HG03045 (cell line): Measurements from ENCODE around the gene NR1I3.
"Not testable (repeated sequence)": the region's sequence is repeated elsewhere in the genome, so short reads cannot be mapped to it uniquely, and the experiment has no call there.

Experiments used
- ATAC-seq: cut with Tn5 transposase; IDR thresholded peaks from one replicate; pipeline ENCODE4 v1.9.1; 2021; ENCODE audit warnings: mild to moderate bottlenecking, moderate library complexity; ENCODE audit not compliant: unreplicated experiment

The NR1I3 gene, protein sequence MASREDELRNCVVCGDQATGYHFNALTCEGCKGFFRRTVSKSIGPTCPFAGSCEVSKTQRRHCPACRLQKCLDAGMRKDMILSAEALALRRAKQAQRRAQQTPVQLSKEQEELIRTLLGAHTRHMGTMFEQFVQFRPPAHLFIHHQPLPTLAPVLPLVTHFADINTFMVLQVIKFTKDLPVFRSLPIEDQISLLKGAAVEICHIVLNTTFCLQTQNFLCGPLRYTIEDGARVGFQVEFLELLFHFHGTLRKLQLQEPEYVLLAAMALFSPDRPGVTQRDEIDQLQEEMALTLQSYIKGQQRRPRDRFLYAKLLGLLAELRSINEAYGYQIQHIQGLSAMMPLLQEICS

DNA sequence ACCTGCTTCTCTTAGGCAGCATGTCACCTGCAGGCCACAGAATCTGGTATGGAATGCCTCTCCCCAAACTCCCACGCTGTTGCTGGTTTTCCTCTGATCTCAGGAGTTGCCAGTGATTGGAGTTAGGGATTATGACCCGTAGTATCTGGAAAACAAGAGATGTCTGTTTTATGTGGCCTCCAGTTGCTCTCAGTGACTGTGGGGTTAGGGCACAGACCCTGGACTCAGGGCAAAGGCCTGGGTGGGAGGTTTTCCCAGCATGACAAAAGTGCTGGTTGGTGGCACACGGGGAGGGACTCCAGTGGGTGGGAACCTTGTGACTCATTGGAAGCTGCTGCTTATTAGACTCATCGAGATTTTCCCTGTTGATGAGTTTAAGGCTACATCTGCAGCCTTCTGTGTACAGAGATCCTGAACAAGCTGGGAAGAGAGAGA is at the start of gene NR1I3:
TSS of gene NR1I3 (minus strand) at position 165 of the 435 bp plus-strand sequence. CDS start 1,638 bp downstream, outside the sequence.
- ATAC-seq = no peak

DNA sequence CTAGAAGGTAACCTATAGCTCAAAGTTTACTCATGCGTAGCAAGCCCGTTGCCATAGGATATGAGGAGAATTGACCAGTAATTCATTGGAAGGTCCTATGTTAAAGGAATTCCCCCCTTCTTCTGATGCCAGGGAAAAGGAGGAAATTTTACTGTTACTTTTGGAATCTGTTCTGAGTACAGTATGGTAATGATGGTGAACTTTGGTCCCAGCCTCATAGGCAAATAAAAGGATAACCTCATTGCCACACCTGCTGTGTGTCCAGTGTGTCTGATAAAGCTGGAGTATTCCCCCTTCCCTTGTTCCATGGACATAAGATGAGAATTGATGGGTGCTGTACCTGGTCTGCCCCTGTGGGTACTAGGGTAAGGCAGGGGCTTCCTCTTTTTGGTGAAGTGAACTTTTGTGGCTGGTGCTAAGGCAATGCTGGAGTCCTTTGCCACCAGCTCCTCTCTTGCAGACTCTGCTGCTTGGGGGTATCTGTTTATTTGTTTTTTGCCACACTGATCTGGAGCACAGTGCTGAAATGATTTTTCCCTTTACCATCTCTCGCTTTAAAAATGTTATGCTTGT is 49.6 kb upstream of the NR1I3 start:
- ATAC-seq = no peak

DNA sequence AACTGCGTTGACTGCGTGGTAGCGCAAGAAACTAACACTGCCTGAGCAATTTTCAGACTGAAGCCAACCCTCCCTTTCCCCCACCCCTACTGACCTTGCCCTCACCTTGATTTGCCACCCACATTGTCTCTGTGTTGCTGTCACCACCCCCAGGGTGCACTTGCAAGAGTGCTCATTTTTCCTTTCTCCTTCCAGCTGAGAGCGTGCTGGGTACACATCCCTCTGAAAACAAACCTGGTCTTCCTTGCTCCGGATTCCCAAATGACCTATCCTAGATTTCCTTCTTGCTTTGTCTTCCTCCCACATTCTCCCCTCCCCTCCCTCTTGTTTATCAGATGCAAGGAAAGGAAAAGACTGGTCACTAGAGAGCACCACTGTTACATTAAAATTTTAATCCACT is 47.5 kb upstream of the NR1I3 start:
- no peak for ATAC-seq

DNA sequence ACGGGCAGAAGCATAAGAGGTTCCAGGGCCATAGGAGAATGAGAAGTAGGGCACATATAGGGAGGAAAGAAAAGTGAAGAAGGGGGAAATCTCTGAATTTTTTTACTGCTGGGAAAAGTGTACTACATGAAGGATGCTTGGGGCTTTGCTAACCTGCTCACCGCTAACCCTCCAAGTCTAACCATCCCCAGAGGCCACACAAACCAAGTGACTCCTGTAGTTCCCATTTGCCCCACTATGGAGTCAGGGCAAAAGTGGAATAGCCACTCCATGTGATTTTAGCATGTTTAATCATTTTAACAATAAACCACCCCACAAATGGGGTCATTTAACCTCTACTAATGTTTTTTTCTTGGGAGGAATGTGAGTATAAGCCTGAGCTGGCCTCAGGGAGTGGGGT is 47.1 kb upstream of the NR1I3 start:
- ATAC-seq = no peak

DNA sequence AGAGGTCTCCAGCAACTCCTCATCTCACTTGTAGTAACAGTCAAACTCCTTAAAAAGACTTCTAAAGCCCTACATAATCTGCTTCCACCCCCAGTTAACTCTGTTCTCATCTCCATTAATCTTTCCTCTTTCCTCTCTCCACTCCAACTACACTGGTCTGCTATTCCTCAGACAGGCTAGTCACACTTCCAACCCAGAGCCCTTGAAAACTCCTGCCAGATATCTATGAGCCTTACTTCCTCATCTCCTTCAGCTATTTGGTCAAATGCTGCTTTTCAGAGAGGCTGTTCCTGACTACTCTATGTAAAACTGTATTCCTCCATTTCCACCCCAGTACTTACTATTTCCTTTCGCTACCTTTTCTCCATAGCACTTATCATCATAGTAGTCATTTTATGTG is 45.0 kb upstream of the NR1I3 start:
- ATAC-seq = no peak

DNA sequence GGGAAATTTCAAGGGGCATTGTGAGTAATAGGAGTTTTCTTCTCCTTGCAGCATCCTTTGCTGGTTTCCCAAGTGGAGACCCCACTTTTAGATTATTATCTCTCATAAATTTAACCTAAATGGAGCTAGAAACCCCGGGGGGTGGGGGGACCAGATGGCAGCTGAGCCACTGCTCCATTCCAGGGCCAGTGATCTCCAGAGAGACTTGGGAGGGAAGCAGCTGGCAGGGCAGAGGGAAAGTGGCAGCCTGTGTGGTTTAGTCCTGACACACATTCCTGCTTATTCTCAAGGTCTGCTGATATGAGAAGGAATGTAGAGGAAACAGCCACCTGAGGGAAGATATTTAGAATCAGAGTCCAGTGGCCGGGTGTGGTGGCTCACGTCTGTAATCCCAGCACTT is 36.9 kb upstream of the NR1I3 start:
- no peak for ATAC-seq

DNA sequence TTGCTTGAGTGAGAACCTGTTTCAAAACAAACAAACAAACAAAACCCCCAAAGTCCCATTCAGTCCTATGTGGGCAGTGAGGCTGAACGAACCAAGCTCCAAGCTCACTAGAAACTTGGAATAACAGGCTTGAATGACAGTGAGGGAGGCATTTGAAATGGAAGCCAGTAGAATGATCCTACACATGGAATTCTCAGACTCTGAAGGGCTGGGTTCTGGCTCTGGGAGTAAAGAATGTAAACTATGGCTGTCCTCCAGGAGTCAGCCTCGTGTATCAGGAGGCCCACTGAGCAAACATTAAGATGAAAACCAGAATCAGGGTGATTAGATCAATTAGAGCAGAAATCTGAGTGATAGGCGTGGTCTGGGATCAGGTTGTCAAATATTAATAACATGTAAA is 35.4 kb upstream of the NR1I3 start:
- no peak for ATAC-seq

DNA sequence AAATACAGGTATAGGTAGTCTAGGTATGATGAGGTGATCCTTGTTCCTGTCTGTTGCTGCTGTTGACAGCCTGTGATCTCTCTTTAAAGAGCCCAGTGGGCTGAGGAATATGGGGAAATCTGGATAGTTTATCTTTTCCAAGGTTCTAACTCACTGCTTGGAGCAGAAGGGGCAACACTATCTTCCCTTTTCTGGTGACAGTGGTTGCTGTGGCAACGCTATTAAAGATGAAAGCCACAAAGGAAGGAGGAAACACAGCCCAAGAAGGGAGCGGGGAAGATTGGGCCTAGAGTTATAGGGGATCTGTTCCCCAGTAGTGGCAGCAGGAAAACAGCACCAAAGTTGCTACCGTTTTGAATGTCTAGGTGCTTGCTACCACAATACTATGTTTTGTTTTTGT is 29.3 kb upstream of the NR1I3 start:
- ATAC-seq = no peak

DNA sequence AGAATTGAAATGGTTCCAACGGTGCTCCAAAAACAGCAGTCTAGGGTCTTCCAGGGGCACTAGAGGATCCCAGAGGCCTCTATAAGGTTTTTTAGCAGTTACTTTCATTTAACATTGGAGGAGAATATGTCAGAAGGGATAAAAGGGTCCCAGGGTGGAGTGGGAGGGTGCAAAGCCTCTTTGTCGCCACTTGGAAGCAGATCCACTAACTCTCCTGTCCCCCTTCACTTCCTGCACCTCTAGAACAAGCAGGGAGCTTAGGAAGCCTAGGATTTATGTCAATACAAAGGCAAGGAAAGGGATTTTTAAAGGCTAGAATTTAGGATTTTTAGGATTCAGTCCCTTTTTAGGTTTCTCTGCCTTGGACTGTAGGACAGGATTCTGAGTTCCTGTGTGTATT is 28.8 kb upstream of the NR1I3 start:
- ATAC-seq = no peak

DNA sequence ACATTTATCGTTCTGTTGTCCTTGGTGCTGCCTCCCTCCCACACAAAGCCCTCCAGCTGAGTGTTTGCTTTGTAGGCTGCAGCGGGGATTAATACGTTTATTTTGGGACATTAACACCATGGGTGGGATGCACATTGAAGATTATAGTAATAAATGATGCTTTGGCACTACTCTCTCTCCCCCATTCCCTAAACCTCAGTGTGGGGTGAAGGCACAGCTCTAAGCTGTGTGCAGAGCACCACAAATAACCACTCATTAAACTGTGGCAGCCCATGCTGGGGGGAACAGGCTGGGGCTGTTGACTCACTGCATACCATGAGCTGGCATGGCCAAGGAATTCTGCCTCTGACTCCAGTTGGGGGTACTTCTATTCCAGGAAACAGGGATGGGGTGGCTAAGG is 28.2 kb upstream of the NR1I3 start:
- no peak for ATAC-seq

DNA sequence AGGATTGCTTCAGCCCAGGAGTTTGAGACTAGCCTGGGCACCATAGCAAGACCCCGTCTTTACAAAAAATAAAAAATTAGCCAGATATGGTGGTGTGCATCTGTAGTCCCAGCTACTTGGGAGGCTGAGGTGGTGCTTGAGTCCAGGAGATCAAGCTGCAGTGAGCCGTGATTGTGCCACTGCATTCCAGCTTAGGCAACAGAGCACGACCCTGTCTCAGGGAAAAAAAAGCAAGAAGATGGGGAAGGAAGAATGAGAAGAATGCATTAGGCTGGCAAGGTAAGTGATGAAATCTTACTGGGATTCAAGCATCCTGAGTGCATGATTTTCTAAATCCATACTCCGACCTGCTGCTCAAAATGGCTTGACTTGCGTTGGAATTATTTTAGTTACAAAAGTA is 27.3 kb upstream of the NR1I3 start:
- ATAC-seq = no peak

DNA sequence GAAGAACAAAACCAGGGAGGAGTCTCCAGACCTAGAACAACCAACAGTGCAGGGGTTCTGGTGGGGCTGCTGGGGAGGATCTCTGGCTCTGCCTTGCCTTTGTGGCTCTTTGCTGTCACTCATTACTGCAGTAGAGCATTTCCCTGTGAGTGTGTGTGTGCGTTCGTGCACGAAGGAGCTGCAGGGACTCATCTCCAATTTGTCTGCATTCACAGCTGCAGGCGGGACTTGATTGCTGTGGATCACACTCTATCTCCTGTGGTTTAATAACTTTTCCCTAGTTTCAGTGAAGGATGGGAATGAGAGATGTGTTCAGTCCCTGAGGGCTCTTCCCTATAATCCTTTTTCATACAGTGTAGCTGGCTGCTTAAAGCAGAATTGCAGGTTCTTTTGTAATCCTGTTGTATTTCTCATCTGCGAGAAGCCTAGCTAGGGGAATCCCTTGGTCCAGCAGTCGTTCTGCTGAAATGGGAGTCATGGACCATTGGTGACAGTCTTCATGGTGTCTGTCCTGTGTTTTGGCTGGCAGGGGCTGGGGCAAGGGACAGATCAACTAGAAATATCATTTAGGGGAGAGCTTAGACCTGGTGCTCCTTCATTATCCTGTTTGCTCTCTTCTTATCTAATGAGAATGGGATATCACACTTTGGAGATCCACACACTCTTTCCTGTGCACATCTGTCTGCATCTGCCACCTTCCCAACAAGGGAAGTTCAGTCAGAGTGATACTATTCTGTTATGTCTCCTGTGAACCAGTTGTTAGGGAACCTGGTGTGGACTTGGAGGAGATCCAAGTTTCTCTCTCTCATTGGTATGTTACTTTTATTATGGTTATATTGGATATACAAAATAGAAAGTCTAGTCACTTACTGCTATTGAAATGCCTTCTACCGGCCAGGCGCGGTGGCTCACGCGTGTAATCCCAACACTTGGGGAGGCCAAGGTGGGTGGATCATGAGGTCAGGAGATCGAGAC is 23.5 kb upstream of the NR1I3 start:
- no peak for ATAC-seq

DNA sequence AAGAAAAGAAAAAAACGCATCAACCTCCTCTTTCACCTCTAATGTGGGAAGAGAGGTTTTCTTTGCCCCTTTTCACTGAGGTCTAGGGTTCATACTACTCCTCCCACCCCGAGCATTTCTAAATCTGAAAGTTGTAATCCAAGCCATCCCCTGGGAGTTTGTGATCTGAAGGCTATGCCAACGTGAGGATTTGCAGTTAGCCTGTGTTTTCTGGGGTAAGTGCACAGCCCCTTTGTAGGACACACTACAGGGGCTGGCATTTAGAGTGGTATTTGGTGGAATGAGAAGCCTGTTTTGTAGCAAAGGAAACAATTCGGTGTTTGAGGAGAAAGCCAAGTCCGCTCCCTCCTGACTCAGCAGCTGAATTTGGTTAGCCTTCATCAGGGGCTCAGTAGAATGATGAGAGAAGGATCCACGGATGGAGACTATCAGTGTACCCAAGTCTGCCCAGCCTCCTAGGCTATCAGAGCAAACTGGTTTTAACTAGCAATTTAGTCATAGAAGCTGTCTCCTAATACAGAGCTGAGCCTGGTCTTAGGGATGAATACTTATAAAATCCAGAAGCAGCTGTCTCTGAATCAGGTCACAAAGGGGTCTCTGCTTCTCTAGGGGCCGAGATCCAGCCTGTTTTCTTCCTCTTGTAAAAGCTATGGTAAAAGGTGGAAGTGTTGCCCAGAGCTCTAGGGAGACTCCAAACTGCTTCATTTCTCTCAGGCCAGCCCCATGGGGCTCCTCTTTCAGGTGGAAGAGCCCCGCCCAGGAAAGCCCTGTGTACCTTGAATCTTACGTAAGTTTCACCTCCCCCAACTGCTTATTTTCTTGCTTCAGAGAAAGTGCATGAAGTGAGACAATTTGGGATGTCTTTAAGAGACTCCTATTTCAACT is 22.6 kb upstream of the NR1I3 start:
- ATAC-seq = no peak

DNA sequence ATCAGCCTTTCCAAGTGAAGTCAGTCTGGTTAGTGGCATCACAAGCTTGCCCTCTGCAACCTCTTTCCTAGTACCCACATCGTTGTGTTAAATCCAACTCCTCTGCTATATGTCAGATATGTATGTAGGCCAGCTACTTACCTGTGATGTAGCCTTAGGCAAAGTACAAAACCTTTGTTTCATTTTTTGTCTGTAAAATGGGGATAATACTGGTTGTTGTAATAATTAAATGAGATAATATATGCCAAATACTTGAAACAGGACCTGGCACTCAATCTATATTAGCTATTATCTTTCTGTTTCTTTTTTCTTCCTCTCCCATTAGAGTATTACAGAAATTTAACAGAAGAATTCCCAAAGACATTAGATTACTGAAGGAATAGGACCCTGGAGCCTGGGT is 21.8 kb upstream of the NR1I3 start:
- ATAC-seq = no peak

DNA sequence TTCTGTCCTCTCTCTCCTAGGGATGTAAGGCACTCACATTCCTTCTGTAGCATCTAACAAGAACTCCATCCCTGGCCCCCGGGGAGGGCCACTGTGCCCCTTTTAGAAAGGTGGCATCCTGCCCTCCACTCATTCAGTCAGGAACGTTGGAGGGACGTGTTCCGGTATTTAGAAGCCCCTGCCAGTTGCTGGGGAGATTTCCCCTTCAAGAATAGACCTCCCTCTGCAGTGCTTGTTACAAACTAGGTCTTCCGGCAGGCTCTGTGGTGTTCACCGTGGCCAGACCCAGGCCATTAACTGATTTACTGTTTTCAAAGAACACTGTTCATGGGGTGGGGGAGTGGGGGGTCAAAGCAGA is 21.3 kb upstream of the NR1I3 start:
- no peak for ATAC-seq

DNA sequence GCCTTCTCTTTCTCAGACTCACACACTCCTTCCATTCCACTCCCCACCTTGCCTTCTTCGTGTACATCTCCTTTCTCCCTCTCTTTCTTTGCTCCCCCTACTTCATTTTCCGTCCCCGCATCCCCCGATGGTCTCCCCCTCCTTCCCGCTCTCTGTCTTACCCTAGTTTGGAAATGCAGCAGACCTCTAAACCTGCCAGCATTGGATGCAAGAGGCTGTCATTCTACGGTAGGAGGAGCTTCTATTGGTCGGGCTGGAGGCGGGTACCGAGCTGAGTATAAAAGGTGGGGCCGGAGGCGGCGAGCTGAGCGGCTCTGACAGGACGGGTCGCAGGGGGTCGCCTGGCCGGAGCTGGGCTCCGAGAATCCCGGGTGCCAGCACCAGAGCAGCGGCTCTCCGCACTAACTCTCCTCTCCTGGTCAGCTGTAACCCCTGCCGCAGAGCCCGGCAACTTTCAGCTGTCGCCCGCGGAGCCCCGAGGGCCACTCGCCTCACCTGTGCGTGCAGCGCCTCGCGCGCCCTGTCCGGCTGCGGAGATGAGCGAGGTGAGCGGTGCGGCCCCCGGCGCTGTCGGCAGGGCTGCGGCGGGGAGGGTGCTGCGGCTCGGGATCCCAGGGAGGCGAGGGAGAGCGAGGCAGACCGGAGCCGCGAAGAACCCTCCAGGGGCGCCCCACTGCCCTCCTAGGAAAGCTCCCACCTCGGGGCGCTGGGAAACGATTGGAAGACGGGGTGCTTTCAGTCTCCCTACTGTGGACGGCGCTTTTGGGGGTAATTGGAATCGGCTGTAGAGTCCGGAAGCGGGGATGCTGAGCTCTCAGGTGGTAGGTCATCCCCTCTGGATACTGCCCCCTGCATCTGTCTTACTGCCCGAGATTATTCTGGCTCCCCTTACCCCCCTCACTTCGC is 20.7 kb upstream of the NR1I3 start, which contains the start of gene PCP4L1:
TSS of gene PCP4L1 (plus strand) at position 307 of the 906 bp plus-strand sequence. CDS start at position 537, 230 bp downstream.
- ATAC-seq = no peak

DNA sequence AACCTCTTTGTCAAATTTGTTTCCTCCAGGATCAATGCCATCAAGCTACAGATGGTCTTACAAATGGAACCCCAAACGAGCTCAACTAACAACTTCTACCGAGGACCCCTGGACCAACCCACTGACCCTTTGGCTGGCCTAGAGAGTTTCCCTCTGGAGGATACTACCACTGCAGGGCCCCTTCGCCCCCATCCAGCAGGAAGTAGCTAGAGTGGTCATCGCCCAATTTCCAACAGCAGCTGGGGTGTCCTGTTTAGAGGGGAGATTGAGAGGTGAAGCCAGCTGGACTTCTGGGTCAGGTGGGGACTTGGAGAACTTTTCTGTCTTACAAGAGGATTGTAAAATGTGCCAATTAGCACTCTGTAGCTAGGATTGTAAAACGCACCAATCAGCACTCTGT is 19.1 kb upstream of the NR1I3 start:
- not testable (repeated sequence) for ATAC-seq

DNA sequence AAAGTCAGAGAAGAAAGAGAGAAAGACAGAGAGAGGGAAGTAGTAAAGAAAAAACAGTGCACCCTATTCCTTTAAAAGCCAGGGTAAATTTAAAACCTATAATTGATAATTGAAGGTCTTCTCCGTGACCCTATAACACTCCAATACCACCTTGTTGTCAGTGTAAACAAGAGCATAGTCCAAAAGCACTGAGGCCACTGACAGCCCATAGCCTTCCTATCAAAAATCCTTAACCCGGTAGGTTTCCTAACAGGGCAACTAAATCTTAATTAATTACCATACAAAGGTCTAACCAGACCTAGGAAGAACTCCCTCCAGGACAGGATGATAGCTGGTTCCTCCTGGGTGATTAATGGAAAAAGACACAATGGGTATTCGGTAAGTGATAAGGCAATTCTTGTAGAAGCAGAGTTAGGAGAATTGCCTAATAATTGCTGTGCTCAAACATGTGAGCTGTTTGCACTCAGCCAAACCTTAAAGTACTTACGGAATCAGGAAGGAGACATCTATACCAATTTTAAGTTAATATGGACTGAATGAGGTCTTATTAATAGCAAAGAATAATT is 18.0 kb upstream of the NR1I3 start:
- not testable (repeated sequence) for ATAC-seq

DNA sequence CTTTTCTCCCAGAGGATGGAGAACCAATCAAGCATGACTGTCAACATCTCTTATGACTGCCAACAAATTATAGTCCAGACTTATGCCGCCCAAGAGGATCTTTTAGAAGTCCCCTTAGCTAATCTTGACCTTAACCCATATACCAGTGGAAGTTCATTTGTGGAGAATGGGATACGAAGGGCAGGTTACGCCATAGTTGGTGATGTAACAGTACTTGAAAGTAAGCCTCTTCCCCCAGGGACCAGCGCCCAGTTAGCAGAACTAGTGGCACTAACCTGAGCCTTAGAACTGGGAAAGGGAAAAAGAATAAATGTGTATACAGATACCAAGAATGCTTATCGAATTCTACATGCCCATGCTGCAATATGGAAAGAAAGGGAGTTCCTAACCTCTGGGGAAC is 17.3 kb upstream of the NR1I3 start:
- not testable (repeated sequence) for ATAC-seq
